Skin of body (tissue), 2 donors: ENCODE results near the gene EBF3. TPM values are rescaled to one million over a fixed set of nuclear protein-coding genes. Genes with fewer than 3 reads are reported as not detected.

Experiments
- DNase-seq: peaks from one replicate; lab custom pipeline; 2025; lab: John Stamatoyannopoulos, UW
- total RNA-seq: library from RNA; depleted of rRNA; stranded (reverse); fragments of >200 nt; gene quantifications from one replicate; pipeline ENCODE4 v1.2.3, GENCODE V29; 2014

The EBF3 gene
- total RNA-seq, 1 donor from 2014 or later, result 19.5 TPM

GRCh38 chr10:129912166-129912917 is 51.7 kb downstream of the EBF3 start:
- DNase-seq, result peak; percentile 76

GRCh38 chr10:129911451-129912165 is 52.5 kb downstream of the EBF3 start:
- no peak for DNase-seq

GRCh38 chr10:129910861-129911260 is 53.2 kb downstream of the EBF3 start:
- no peak for DNase-seq

GRCh38 chr10:129909531-129910256 is 54.4 kb downstream of the EBF3 start:
- no peak for DNase-seq

GRCh38 chr10:129909080-129909479 is 55.0 kb downstream of the EBF3 start:
- DNase-seq, result no peak

- DNase-seq, result no peak
These were observed 55.7 kb downstream of the EBF3 start for GRCh38 chr10:129908406-129908805.

GRCh38 chr10:129905553-129905952 is 58.5 kb downstream of the EBF3 start:
- DNase-seq, result no peak

GRCh38 chr10:129904323-129904722 is 59.8 kb downstream of the EBF3 start:
- DNase-seq, result no peak

- DNase-seq, result no peak
These were observed 62.6 kb downstream of the EBF3 start for GRCh38 chr10:129901389-129902006.

- no peak for DNase-seq
These were observed 63.2 kb downstream of the EBF3 start for GRCh38 chr10:129900825-129901224.

GRCh38 chr10:129899276-129900130 is 64.6 kb downstream of the EBF3 start:
- no peak for DNase-seq

GRCh38 chr10:129898706-129899268 is 65.3 kb downstream of the EBF3 start:
- no peak for DNase-seq

- no peak for DNase-seq
These were observed 66.0 kb downstream of the EBF3 start for GRCh38 chr10:129897871-129898626.

GRCh38 chr10:129896860-129897200 is 67.2 kb downstream of the EBF3 start:
- DNase-seq, result no peak

- no peak for DNase-seq
These were observed 67.8 kb downstream of the EBF3 start for GRCh38 chr10:129896136-129896859.

- DNase-seq, result no peak
These were observed 68.3 kb downstream of the EBF3 start for GRCh38 chr10:129895811-129896135.

- no peak for DNase-seq
These were observed 69.4 kb downstream of the EBF3 start for GRCh38 chr10:129894698-129895097.

- no peak for DNase-seq
These were observed 70.7 kb downstream of the EBF3 start for GRCh38 chr10:129893104-129894089.
